Activated T-cell treated with anti-CD3 and anti-CD28 coated beads, Interleukin-2, amount 50 U/mL, for 4 hours (primary cell): ENCODE results near the gene P3H3. TPM values are rescaled to one million over a fixed set of nuclear protein-coding genes. Genes with fewer than 3 reads are reported as not detected.

Experiments
- ATAC-seq, 2 donors: fragments of 200-7000 bp; cut with Tn5 transposase; one replicate each; pipeline ENCODE4 v1.10.0; 2021
- DNase-seq: peaks from one replicate; pipeline ENCODE4 v3.0.0-alpha.2; 2020
- H3K27me3 Mint-ChIP-seq: one replicate; pipeline ENCODE4 v1.8.0; 2021; ENCODE audit warnings: low read depth, mixed read lengths
- H3K36me3 Mint-ChIP-seq: one replicate; pipeline ENCODE4 v1.8.0; 2022; ENCODE audit warnings: mixed read lengths; ENCODE audit not compliant: insufficient read depth
- H3K4me1 Mint-ChIP-seq: one replicate; pipeline ENCODE4 v1.8.0; 2021; ENCODE audit warnings: low read depth, mixed read lengths
- H3K4me3 Mint-ChIP-seq: one replicate; pipeline ENCODE4 v1.8.0; 2021; ENCODE audit warnings: mild to moderate bottlenecking, moderate library complexity, mixed read lengths
- H3K9me3 Mint-ChIP-seq: one replicate; pipeline ENCODE4 v1.8.0; 2021; ENCODE audit warnings: mixed read lengths
- total RNA-seq, 3 donors: library from RNA; stranded (reverse); gene quantifications; one replicate each; pipeline ENCODE4 v1.2.1, GENCODE V29; 2021

The P3H3 gene
- total RNA-seq, 3 donors from 2014 or later, result 0.63 to 0.98 (median 0.83) TPM

- ATAC-seq (peak; percentile 61 to 66), DNase-seq (peak; percentile 58)
- peaks cover 63% of the 10 kb centered on the region for H3K4me1 Mint-ChIP-seq
- no peaks in the 10 kb centered on the region for H3K27me3 Mint-ChIP-seq
- peak within 1 kb of the TSS; percentile 94 for H3K4me3 Mint-ChIP-seq
- H3K36me3 Mint-ChIP-seq, result peaks cover 2% of the 10 kb centered on the region
- H3K9me3 Mint-ChIP-seq, result no peaks in the 10 kb centered on the region
Observed at GRCh38 chr12:6788972-6789924, 39.0 kb upstream of the P3H3 start, which contains the start of gene CD4. Gene CD4, plus strand, starts transcription at chr12:6789528. Its CDS starts 10,611 bp downstream, at chr12:6800139.

GRCh38 chr12:6790496-6791150, 37.6 kb upstream of the P3H3 start:
- peaks cover 58% of the 10 kb centered on the region for H3K4me1 Mint-ChIP-seq
- no peak for DNase-seq
- peaks cover 6% of the 10 kb centered on the region for H3K36me3 Mint-ChIP-seq
- ATAC-seq, result peak; percentile 42 to 47
- H3K27me3 Mint-ChIP-seq, result no peaks in the 10 kb centered on the region
- no peaks in the 10 kb centered on the region for H3K9me3 Mint-ChIP-seq
- H3K4me3 Mint-ChIP-seq, result peak overlapping the region; percentile 94

- Mint-ChIP-seq H3K27me3 (peaks cover 3% of the 10 kb centered on the region), H3K4me1 (peaks cover 60% of the 10 kb centered on the region), H3K9me3 (no peaks in the 10 kb centered on the region), H3K36me3 (peaks cover 15% of the 10 kb centered on the region), H3K4me3 (peak overlapping the region; percentile 94)
- DNase-seq (no peak), ATAC-seq (peak; percentile 12 to 16)
Observed at GRCh38 chr12:6791931-6792520, 36.2 kb upstream of the P3H3 start.

- Mint-ChIP-seq H3K27me3 (peaks cover 3% of the 10 kb centered on the region), H3K4me3 (peak overlapping the region; percentile 94), H3K36me3 (peaks cover 15% of the 10 kb centered on the region), H3K9me3 (no peaks in the 10 kb centered on the region), H3K4me1 (peaks cover 59% of the 10 kb centered on the region)
- DNase-seq (no peak), ATAC-seq (peak; percentile 25 to 41)
Observed at GRCh38 chr12:6792522-6793201, 35.5 kb upstream of the P3H3 start.

- H3K4me3 Mint-ChIP-seq, result no peak overlapping the region
- H3K36me3 Mint-ChIP-seq, result peaks cover 18% of the 10 kb centered on the region
- peaks cover 3% of the 10 kb centered on the region for H3K27me3 Mint-ChIP-seq
- DNase-seq (no peak), ATAC-seq (no peak)
- peaks cover 53% of the 10 kb centered on the region for H3K4me1 Mint-ChIP-seq
- no peaks in the 10 kb centered on the region for H3K9me3 Mint-ChIP-seq
Observed at GRCh38 chr12:6795088-6795487, 33.1 kb upstream of the P3H3 start.

GRCh38 chr12:6796576-6796975, 31.6 kb upstream of the P3H3 start:
- DNase-seq, result no peak
- peaks cover 50% of the 10 kb centered on the region for H3K4me1 Mint-ChIP-seq
- no peak overlapping the region for H3K4me3 Mint-ChIP-seq
- H3K27me3 Mint-ChIP-seq, result peaks cover 3% of the 10 kb centered on the region
- no peaks in the 10 kb centered on the region for H3K9me3 Mint-ChIP-seq
- no peak for ATAC-seq
- H3K36me3 Mint-ChIP-seq, result peaks cover 18% of the 10 kb centered on the region

GRCh38 chr12:6799147-6799546, 29.1 kb upstream of the P3H3 start:
- H3K4me1 Mint-ChIP-seq, result peaks cover 29% of the 10 kb centered on the region
- H3K27me3 Mint-ChIP-seq, result peaks cover 3% of the 10 kb centered on the region
- ATAC-seq (no peak), DNase-seq (no peak)
- no peak overlapping the region for H3K4me3 Mint-ChIP-seq
- H3K9me3 Mint-ChIP-seq, result no peaks in the 10 kb centered on the region
- H3K36me3 Mint-ChIP-seq, result peaks cover 19% of the 10 kb centered on the region

- no peak for ATAC-seq
- Mint-ChIP-seq H3K36me3 (peaks cover 6% of the 10 kb centered on the region), H3K4me1 (peaks cover 9% of the 10 kb centered on the region), H3K27me3 (no peaks in the 10 kb centered on the region), H3K9me3 (no peaks in the 10 kb centered on the region), H3K4me3 (no peak overlapping the region)
- no peak for DNase-seq
Observed at GRCh38 chr12:6807170-6807569, 21.0 kb upstream of the P3H3 start.

- peaks cover 9% of the 10 kb centered on the region for H3K4me1 Mint-ChIP-seq
- H3K27me3 Mint-ChIP-seq, result no peaks in the 10 kb centered on the region
- ATAC-seq (no peak), DNase-seq (no peak)
- peaks cover 7% of the 10 kb centered on the region for H3K36me3 Mint-ChIP-seq
- no peaks in the 10 kb centered on the region for H3K9me3 Mint-ChIP-seq
- H3K4me3 Mint-ChIP-seq, result no peak overlapping the region
Observed at GRCh38 chr12:6809056-6809455, 19.2 kb upstream of the P3H3 start.

- ATAC-seq, result no peak
- DNase-seq, result no peak
- H3K36me3 Mint-ChIP-seq, result peaks cover 10% of the 10 kb centered on the region
- no peak overlapping the region for H3K4me3 Mint-ChIP-seq
- no peaks in the 10 kb centered on the region for H3K9me3 Mint-ChIP-seq
- peaks cover 9% of the 10 kb centered on the region for H3K4me1 Mint-ChIP-seq
- no peaks in the 10 kb centered on the region for H3K27me3 Mint-ChIP-seq
Observed at GRCh38 chr12:6810758-6811157, 17.4 kb upstream of the P3H3 start.

- no peak for ATAC-seq
- Mint-ChIP-seq H3K4me1 (peaks cover 9% of the 10 kb centered on the region), H3K9me3 (no peaks in the 10 kb centered on the region), H3K36me3 (peaks cover 24% of the 10 kb centered on the region), H3K4me3 (no peak overlapping the region), H3K27me3 (no peaks in the 10 kb centered on the region)
- no peak for DNase-seq
Observed at GRCh38 chr12:6813363-6813762, 14.8 kb upstream of the P3H3 start.

GRCh38 chr12:6816598-6816997, 11.6 kb upstream of the P3H3 start:
- peaks cover 10% of the 10 kb centered on the region for H3K4me1 Mint-ChIP-seq
- H3K9me3 Mint-ChIP-seq, result no peaks in the 10 kb centered on the region
- no peak for DNase-seq
- H3K27me3 Mint-ChIP-seq, result no peaks in the 10 kb centered on the region
- H3K4me3 Mint-ChIP-seq, result no peak overlapping the region
- H3K36me3 Mint-ChIP-seq, result peaks cover 19% of the 10 kb centered on the region
- ATAC-seq, result no peak

- no peak overlapping the region for H3K4me3 Mint-ChIP-seq
- peaks cover 3% of the 10 kb centered on the region for H3K27me3 Mint-ChIP-seq
- peaks cover 19% of the 10 kb centered on the region for H3K36me3 Mint-ChIP-seq
- H3K4me1 Mint-ChIP-seq, result peaks cover 13% of the 10 kb centered on the region
- H3K9me3 Mint-ChIP-seq, result no peaks in the 10 kb centered on the region
- no peak for DNase-seq
- ATAC-seq, result no peak
Observed at GRCh38 chr12:6817098-6817497, 11.1 kb upstream of the P3H3 start.

GRCh38 chr12:6817662-6818157, 10.5 kb upstream of the P3H3 start:
- no peak for DNase-seq
- H3K36me3 Mint-ChIP-seq, result peaks cover 19% of the 10 kb centered on the region
- no peaks in the 10 kb centered on the region for H3K9me3 Mint-ChIP-seq
- H3K4me3 Mint-ChIP-seq, result no peak overlapping the region
- H3K4me1 Mint-ChIP-seq, result peaks cover 14% of the 10 kb centered on the region
- no peak for ATAC-seq
- peaks cover 4% of the 10 kb centered on the region for H3K27me3 Mint-ChIP-seq
